Testis (tissue), 2 donors: ENCODE data around the gene EIF4G2.

Source experiments
- POLR2A ChIP-seq: fragments of 450-650 bp; IDR thresholded peaks from one replicate; pipeline ENCODE4 v1.6.1; 2017; ENCODE audit warnings: antibody characterized with exemption, mild to moderate bottlenecking, moderate library complexity
- TF ChIP-seq, protein P1 (sequence below), 3 experiments: fragments of 450-650 bp in 2 of 3; fragments of 200-600 bp in 1 of 3; sonication (generic) in 1 of 3; IDR thresholded peaks; one replicate each; pipeline ENCODE4 v1.5.1; 2016 to 2019; ENCODE audit warnings: antibody characterized with exemption in 3 of 3, mild to moderate bottlenecking in 2 of 3, moderate library complexity in 1 of 3

DNA sequence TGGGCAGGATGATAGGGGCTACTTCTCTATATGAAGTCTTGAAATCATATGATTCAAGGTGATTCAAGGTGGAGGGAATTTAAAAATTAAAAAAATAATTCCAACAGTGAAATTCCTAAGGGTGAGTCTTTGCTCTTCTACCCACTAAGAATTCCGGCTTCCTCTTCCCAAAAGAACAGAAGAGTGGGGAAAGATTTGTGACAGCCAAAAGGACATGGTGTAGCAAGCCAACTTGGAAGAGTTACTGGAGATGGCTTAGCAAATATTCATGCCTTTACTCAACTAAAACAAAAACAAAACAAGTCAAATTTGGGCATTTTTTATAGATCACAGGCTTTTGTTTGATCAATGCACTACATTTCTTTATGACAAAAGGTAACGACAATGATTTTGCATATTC is 36.9 kb upstream of the EIF4G2 start:
- TF ChIP-seq, protein P1, sequence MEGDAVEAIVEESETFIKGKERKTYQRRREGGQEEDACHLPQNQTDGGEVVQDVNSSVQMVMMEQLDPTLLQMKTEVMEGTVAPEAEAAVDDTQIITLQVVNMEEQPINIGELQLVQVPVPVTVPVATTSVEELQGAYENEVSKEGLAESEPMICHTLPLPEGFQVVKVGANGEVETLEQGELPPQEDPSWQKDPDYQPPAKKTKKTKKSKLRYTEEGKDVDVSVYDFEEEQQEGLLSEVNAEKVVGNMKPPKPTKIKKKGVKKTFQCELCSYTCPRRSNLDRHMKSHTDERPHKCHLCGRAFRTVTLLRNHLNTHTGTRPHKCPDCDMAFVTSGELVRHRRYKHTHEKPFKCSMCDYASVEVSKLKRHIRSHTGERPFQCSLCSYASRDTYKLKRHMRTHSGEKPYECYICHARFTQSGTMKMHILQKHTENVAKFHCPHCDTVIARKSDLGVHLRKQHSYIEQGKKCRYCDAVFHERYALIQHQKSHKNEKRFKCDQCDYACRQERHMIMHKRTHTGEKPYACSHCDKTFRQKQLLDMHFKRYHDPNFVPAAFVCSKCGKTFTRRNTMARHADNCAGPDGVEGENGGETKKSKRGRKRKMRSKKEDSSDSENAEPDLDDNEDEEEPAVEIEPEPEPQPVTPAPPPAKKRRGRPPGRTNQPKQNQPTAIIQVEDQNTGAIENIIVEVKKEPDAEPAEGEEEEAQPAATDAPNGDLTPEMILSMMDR (IDR thresholded peaks at IDR 0.05) = no peak
- no peak for TF ChIP-seq POLR2A
